ENCODE results near the gene FCRL6.

The FCRL6 gene

GRCh38 chr1:159862557-159862956, 60.4 kb downstream of the FCRL6 start, which contains the start of gene VSIG8:
Gene VSIG8 (minus strand): TSS chr1:159862657. CDS start chr1:159862521, 136 bp downstream.
- DNase-seq (ENCODE audit: low spot score): no peak
- no peak for TF ChIP-seq CTCF (IDR thresholded peaks at IDR 0.05; ENCODE audit: extremely low read depth, missing control alignments)

GRCh38 chr1:159864262-159864661, 62.1 kb downstream of the FCRL6 start:
- TF ChIP-seq CTCF (IDR thresholded peaks at IDR 0.05; ENCODE audit: extremely low read depth, missing control alignments): no peak

More at GRCh38 chr1:159864262-159864661, 62.1 kb downstream of the FCRL6 start:
- no peak for DNase-seq (ENCODE audit: low spot score)

All from GM20000 (cell line).